ENCODE results near the gene PSPH. TPM values are rescaled to one million over a fixed set of nuclear protein-coding genes. Genes with fewer than 3 reads are reported as not detected.
A peak's percentile ranks its signal among the peaks of the same experiment; 100 is the strongest.
"Not testable (repeated sequence)": the region's sequence is repeated elsewhere in the genome, so short reads cannot be mapped to it uniquely, and the experiment has no call there.

Gene PSPH
- total and polyA plus RNA-seq, 10 donors, result 2.2 to 11.3 (median 6.6) TPM

- Histone ChIP-seq H3K4me3 (no peak overlapping the region), H3K4me1 (peaks cover 12 to 56% (median 47%) of the 10 kb centered on the region in 6 donors), H3K9me3 (no peaks in the 10 kb centered on the region), H3K27me3 (replicated peaks in 1 of 7) (no peaks in the 10 kb centered on the region), H3K27ac (no peak overlapping the region), H3K36me3 (peaks cover 0 to 57% (median 48%) of the 10 kb centered on the region in 6 donors)
- intact Hi-C loops (cut with DNase I; ENCODE audit: low total_unique reads), result loop anchor here (10.0 kb wide), 1 partner anchor 51 kb away; the partner anchor contains the start of gene CHCHD2
- no peak for TF ChIP-seq POLR2A (IDR thresholded peaks at IDR 0.05)
- TF ChIP-seq CTCF (IDR thresholded peaks at IDR 0.05 in 8 of 11, conservative IDR thresholded peaks at IDR 0.05 in 3 of 11), result no peak
- TF ChIP-seq POLR2AphosphoS5 (IDR thresholded peaks at IDR 0.05), result no peak
- WGBS, 5 donors, result 76 to 87% (median 84%) methylated on average over 9 of the region's 9 CpGs
- peak; percentile 9 for DNase-seq
Measured at GRCh38 chr7:56053379-56053778, 2.1 kb upstream of the PSPH start.

GRCh38 chr7:56051053-56051338 is 248 bp downstream of the PSPH start:
- Histone ChIP-seq H3K4me3 (peak overlapping the region; percentile 69 to 99 (median 84)), H3K36me3 (peaks cover 0 to 33% (median 25%) of the 10 kb centered on the region in 6 donors), H3K27ac (peak overlapping the region; percentile 76 to 94 (median 91)), H3K4me1 (peaks cover 12 to 58% (median 47%) of the 10 kb centered on the region in 6 donors), H3K9me3 (no peaks in the 10 kb centered on the region), H3K27me3 (replicated peaks in 1 of 7) (no peaks in the 10 kb centered on the region)
- no peak for DNase-seq
- 0 to 1% (median 1%) methylated on average over 9 of the region's 9 CpGs for WGBS, 5 donors
- intact Hi-C loops (cut with DNase I; ENCODE audit: low total_unique reads), result loop anchor here (10.0 kb wide), 1 partner anchor 54 kb away; the partner anchor contains the start of gene CHCHD2
- TF ChIP-seq POLR2AphosphoS5 (IDR thresholded peaks at IDR 0.05) (no peak), CTCF (IDR thresholded peaks at IDR 0.05 in 8 of 11, conservative IDR thresholded peaks at IDR 0.05 in 3 of 11) (no peak), POLR2A (IDR thresholded peaks at IDR 0.05) (no peak)

- H3K9me3 ChIP-seq; H3K4me3 ChIP-seq; H3K27me3 ChIP-seq (replicated peaks in 1 of 7); intact Hi-C loops (cut with DNase I; ENCODE audit: low total_unique reads): not testable (repeated sequence)
- 72 to 83% (median 78%) methylated on average over 8 of the region's 8 CpGs for WGBS, 5 donors
- H3K4me1 ChIP-seq, result peaks cover 12 to 47% (median 34%) of the 10 kb centered on the region in 6 donors
- DNase-seq, result peak; percentile 43
- peaks cover 0 to 14% (median 8%) of the 10 kb centered on the region in 6 donors for H3K36me3 ChIP-seq
- peak overlapping the region in 3 of 8 donors; percentile 15 to 30 (median 26) for H3K27ac ChIP-seq
Measured at GRCh38 chr7:56048763-56049162, 2.5 kb downstream of the PSPH start.

GRCh38 chr7:56048245-56048644 is 3.0 kb downstream of the PSPH start:
- Histone ChIP-seq H3K9me3 (no peaks in the 10 kb centered on the region), H3K4me3 (no peak overlapping the region), H3K27me3 (replicated peaks in 1 of 7) (no peaks in the 10 kb centered on the region), H3K4me1 (peaks cover 7 to 41% (median 29%) of the 10 kb centered on the region in 6 donors), H3K27ac (peak overlapping the region in 3 of 8 donors; percentile 15 to 30 (median 26)), H3K36me3 (peaks cover 0 to 9% (median 3%) of the 10 kb centered on the region in 6 donors)
- 75 to 93% (median 82%) methylated on average over 1 of the region's 1 CpG for WGBS, 5 donors
- intact Hi-C loops (cut with DNase I; ENCODE audit: low total_unique reads), result no loop called here
- DNase-seq, result no peak
- TF ChIP-seq POLR2AphosphoS5 (IDR thresholded peaks at IDR 0.05) (no peak), CTCF (IDR thresholded peaks at IDR 0.05 in 8 of 11, conservative IDR thresholded peaks at IDR 0.05 in 3 of 11) (no peak), POLR2A (IDR thresholded peaks at IDR 0.05) (no peak)

GRCh38 chr7:56047446-56048116 is 3.7 kb downstream of the PSPH start:
- H3K4me1 ChIP-seq, result peaks cover under 1 to 35% (median 22%) of the 10 kb centered on the region in 6 donors
- H3K27me3 ChIP-seq (replicated peaks in 1 of 7); H3K4me3 ChIP-seq; H3K27ac ChIP-seq; H3K9me3 ChIP-seq; H3K36me3 ChIP-seq; intact Hi-C loops (cut with DNase I; ENCODE audit: low total_unique reads): not testable (repeated sequence)
- DNase-seq, result peak; percentile 62
- 79 to 90% (median 89%) methylated on average over 11 of the region's 11 CpGs for WGBS, 5 donors

Data from spleen (tissue), 11 donors.